CD4-positive, alpha-beta T cell (primary cell): Measurements from ENCODE around the gene LPCAT1. TPM values are rescaled to one million over a fixed set of nuclear protein-coding genes. Genes with fewer than 3 reads are reported as not detected.
"Not testable (repeated sequence)": the region's sequence is repeated elsewhere in the genome, so short reads cannot be mapped to it uniquely, and the experiment has no call there.

ENCODE experiments used
- ATAC-seq: fragments of 200-7000 bp; cut with Tn5 transposase; one replicate; pipeline ENCODE4 v1.10.0; 2022; ENCODE audit warnings: mild to moderate bottlenecking; ENCODE audit not compliant: poor library complexity
- CTCF ChIA-PET: fragments of 350-600 bp; sonication (Branson Sonifier 250); formaldehyde crosslinking; loops from one replicate; lab custom pipeline; 2021; ENCODE audit warnings: antibody characterized with exemption, inconsistent platforms; lab: Charles Lee
- POLR2A ChIA-PET: fragments of 350-600 bp; sonication (Branson Sonifier 250); formaldehyde crosslinking; loops from one replicate; lab custom pipeline; 2021; ENCODE audit warnings: antibody characterized with exemption, inconsistent platforms; lab: Charles Lee
- DNase-seq, 14 experiments: peaks; one replicate each; pipeline ENCODE4 v3.0.0-alpha.2; 2013 to 2020; ENCODE audit warnings: mixed read lengths in 2 of 14
- H3K27ac ChIP-seq, 2 donors: one replicate each; pipeline versions ENCODE4 v1.5.1 to v1.7.0; 2013; ENCODE audit warnings: low read length in 2 of 2, low read depth in 1 of 2, mild to moderate bottlenecking in 1 of 2
- H3K27me3 ChIP-seq, 2 experiments: 1 replicate in 1 of 2; 2 replicates in 1 of 2; pipeline versions ENCODE4 v1.6.1 to v1.7.0; 2013; ENCODE audit warnings: low read length in 2 of 2, control low read depth in 1 of 2, mild to moderate bottlenecking in 1 of 2, moderate library complexity in 1 of 2; ENCODE audit not compliant: insufficient read depth in 2 of 2, control insufficient read depth in 1 of 2
- H3K36me3 ChIP-seq: one replicate; pipeline ENCODE4 v1.6.1; 2013; ENCODE audit warnings: low read length, control low read depth; ENCODE audit not compliant: insufficient read depth
- H3K4me1 ChIP-seq: one replicate; pipeline ENCODE4 v1.6.1; 2013; ENCODE audit warnings: low read length, control low read depth; ENCODE audit not compliant: insufficient read depth
- H3K4me3 ChIP-seq: one replicate; pipeline ENCODE4 v1.5.1; 2013; ENCODE audit warnings: mild to moderate bottlenecking, low read length, moderate library complexity
- H3K9me3 ChIP-seq, 2 experiments: 1 replicate in 1 of 2; 2 replicates in 1 of 2; pipeline versions ENCODE4 v1.6.1 to v1.7.0; 2013; ENCODE audit warnings: low read length in 2 of 2, mild to moderate bottlenecking in 2 of 2, control low read depth in 1 of 2, moderate library complexity in 1 of 2; ENCODE audit not compliant: control insufficient read depth in 1 of 2, insufficient read depth in 1 of 2
- H3K27ac Mint-ChIP-seq: one replicate; pipeline ENCODE4 v1.8.0; 2020; ENCODE audit warnings: mixed read lengths
- H3K27me3 Mint-ChIP-seq: one replicate; pipeline ENCODE4 v1.8.0; 2021; ENCODE audit warnings: mixed read lengths
- H3K36me3 Mint-ChIP-seq: one replicate; pipeline ENCODE4 v1.8.0; 2021; ENCODE audit warnings: low read depth, mixed read lengths
- H3K4me1 Mint-ChIP-seq: one replicate; pipeline ENCODE4 v1.8.0; 2021; ENCODE audit warnings: low read depth, mixed read lengths
- H3K4me3 Mint-ChIP-seq: one replicate; pipeline ENCODE4 v1.8.0; 2020; ENCODE audit warnings: mild to moderate bottlenecking, mixed read lengths
- H3K9me3 Mint-ChIP-seq: one replicate; pipeline ENCODE4 v1.8.0; 2020; ENCODE audit warnings: mixed read lengths
- CTCF ChIP-seq: fragments of 200-600 bp; IDR thresholded peaks from one replicate; pipeline ENCODE4 v1.8.0; 2022; ENCODE audit warnings: antibody characterized with exemption, mild to moderate bottlenecking
- intact Hi-C, 2 experiments: fragments of 100-400 bp; cut with DNase I in 1 of 2; cut with micrococcal nuclease in 1 of 2; formaldehyde crosslinking; loops; one replicate each; pipeline versions ENCODE4 v1.15.1 to v1.9.0; 2023 to 2025; cut with DNase I, micrococcal nuclease
- total RNA-seq, 174 experiments: library from RNA in 2 of 174; stranded (reverse) in 2 of 174; gene quantifications; one replicate each; pipeline ENCODE4 v1.2.3 and lab custom pipeline; 2021 to 2026

Gene LPCAT1
- total RNA-seq, 2 experiments from 2014 or later, result 20.4 to 21.2 TPM

- no peak overlapping the region for H3K27ac Mint-ChIP-seq
- peaks cover 8% of the 10 kb centered on the region for H3K4me1 Mint-ChIP-seq
- ChIA-PET POLR2A (no interaction called here), CTCF (no interaction called here)
- H3K4me1 ChIP-seq, result peaks cover 60% of the 10 kb centered on the region
- ATAC-seq (no peak), DNase-seq (peak in 3 of 14 experiments; percentile 11 to 25 (median 25))
- peaks cover 15% of the 10 kb centered on the region for H3K36me3 Mint-ChIP-seq
- H3K9me3 Mint-ChIP-seq, result no peaks in the 10 kb centered on the region
- no peak overlapping the region for H3K4me3 ChIP-seq
- H3K27me3 Mint-ChIP-seq, result no peaks in the 10 kb centered on the region
- H3K27me3 ChIP-seq, result no peaks in the 10 kb centered on the region
- no peak overlapping the region for H3K4me3 Mint-ChIP-seq
- no peaks in the 10 kb centered on the region for H3K9me3 ChIP-seq
- intact Hi-C loops, result no loop called here
- H3K36me3 ChIP-seq, result peaks cover 41% of the 10 kb centered on the region
- no peak for TF ChIP-seq CTCF
- no peak overlapping the region for H3K27ac ChIP-seq
These were observed 8.3 kb downstream of the LPCAT1 start for GRCh38 chr5:1515311-1515920.

GRCh38 chr5:1514819-1515310 is 8.9 kb downstream of the LPCAT1 start:
- CTCF ChIA-PET, H3K4me1 Mint-ChIP-seq, H3K4me3 ChIP-seq, H3K27me3 ChIP-seq, intact Hi-C loops, H3K9me3 Mint-ChIP-seq, H3K9me3 ChIP-seq, H3K27me3 Mint-ChIP-seq, POLR2A ChIA-PET, H3K4me3 Mint-ChIP-seq, H3K27ac Mint-ChIP-seq, ATAC-seq, H3K27ac ChIP-seq: not testable (repeated sequence)
- Histone ChIP-seq H3K4me1 (peaks cover 56% of the 10 kb centered on the region), H3K36me3 (peaks cover 43% of the 10 kb centered on the region)
- peaks cover 11% of the 10 kb centered on the region for H3K36me3 Mint-ChIP-seq
- peak in 1 of 14 experiments; percentile 16 for DNase-seq

- ATAC-seq (no peak), DNase-seq (peak in 3 of 14 experiments; percentile 0 to 28 (median 7))
- no peaks in the 10 kb centered on the region for H3K9me3 Mint-ChIP-seq
- Histone ChIP-seq H3K36me3 (peaks cover 40% of the 10 kb centered on the region), H3K4me1 (peaks cover 50% of the 10 kb centered on the region), H3K4me3 (no peak overlapping the region), H3K27me3 (no peaks in the 10 kb centered on the region), H3K27ac (no peak overlapping the region), H3K9me3 (no peaks in the 10 kb centered on the region)
- no peak overlapping the region for H3K27ac Mint-ChIP-seq
- ChIA-PET POLR2A (no interaction called here), CTCF (no interaction called here)
- intact Hi-C loops, result no loop called here
- TF ChIP-seq CTCF, result no peak
- no peaks in the 10 kb centered on the region for H3K27me3 Mint-ChIP-seq
- peaks cover 9% of the 10 kb centered on the region for H3K36me3 Mint-ChIP-seq
- H3K4me3 Mint-ChIP-seq, result no peak overlapping the region
- H3K4me1 Mint-ChIP-seq, result peaks cover 5% of the 10 kb centered on the region
These were observed 9.5 kb downstream of the LPCAT1 start for GRCh38 chr5:1514027-1514818.
